ENCODE measurements around the gene ZFYVE9.

The ZFYVE9 gene

DNA sequence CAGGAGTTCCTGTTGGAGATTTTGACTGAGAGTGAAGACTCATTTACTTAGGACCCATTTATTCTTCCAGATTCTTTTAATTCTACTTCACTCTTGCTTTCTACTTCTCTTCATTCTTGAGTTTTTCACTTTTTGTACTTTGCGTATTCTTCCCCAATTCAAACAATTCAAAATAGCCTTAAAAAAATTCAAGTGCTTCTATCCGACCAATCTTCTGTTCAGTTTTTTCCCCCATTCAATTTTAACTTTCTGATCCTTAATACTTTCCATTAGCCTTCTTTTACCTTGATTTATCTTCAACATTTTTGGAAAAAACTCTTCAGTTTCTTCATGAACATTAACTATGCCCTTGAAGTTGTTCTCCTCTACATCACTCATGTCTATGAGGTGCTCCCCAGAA is 21.1 kb downstream of the ZFYVE9 start:
- ATAC-seq = no peak
- TF ChIP-seq CSDC2 (CRISPR knock-in tag; IDR thresholded peaks at IDR 0.05) (no peak), ZNF70 (CRISPR knock-in tag; IDR thresholded peaks at IDR 0.05) (no peak), OSR1 (CRISPR knock-in tag; IDR thresholded peaks at IDR 0.05) (no peak), ZNF8 (CRISPR knock-in tag; IDR thresholded peaks at IDR 0.05) (no peak), TSHZ2 (CRISPR knock-in tag; IDR thresholded peaks at IDR 0.05) (no peak), ESRRG (CRISPR knock-in tag; IDR thresholded peaks at IDR 0.05) (no peak), ZFP3 (CRISPR knock-in tag; IDR thresholded peaks at IDR 0.05) (no peak), GLIS3 (CRISPR knock-in tag; IDR thresholded peaks at IDR 0.05) (no peak), TCF4 (CRISPR knock-in tag; IDR thresholded peaks at IDR 0.05; ENCODE audit: borderline replicate concordance) (no peak), CSRNP3 (CRISPR knock-in tag; IDR thresholded peaks at IDR 0.05) (no peak)

GRCh38 chr1:52164604-52165003 is 22.7 kb downstream of the ZFYVE9 start:
- ATAC-seq = no peak
- TF ChIP-seq BACH2 (CRISPR knock-in tag; IDR thresholded peaks at IDR 0.05; ENCODE audit: borderline replicate concordance) = no peak
- 0 out of 2 replicates have a peak, but pooled peaks have one; percentile 24 for TF ChIP-seq TSHZ2 (CRISPR knock-in tag; IDR thresholded peaks at IDR 0.05)
- peak; percentile 49 for TF ChIP-seq ISL1 (CRISPR knock-in tag; IDR thresholded peaks at IDR 0.05)
- no peak for TF ChIP-seq OSR1 (CRISPR knock-in tag; IDR thresholded peaks at IDR 0.05)
- TF ChIP-seq, protein P1, sequence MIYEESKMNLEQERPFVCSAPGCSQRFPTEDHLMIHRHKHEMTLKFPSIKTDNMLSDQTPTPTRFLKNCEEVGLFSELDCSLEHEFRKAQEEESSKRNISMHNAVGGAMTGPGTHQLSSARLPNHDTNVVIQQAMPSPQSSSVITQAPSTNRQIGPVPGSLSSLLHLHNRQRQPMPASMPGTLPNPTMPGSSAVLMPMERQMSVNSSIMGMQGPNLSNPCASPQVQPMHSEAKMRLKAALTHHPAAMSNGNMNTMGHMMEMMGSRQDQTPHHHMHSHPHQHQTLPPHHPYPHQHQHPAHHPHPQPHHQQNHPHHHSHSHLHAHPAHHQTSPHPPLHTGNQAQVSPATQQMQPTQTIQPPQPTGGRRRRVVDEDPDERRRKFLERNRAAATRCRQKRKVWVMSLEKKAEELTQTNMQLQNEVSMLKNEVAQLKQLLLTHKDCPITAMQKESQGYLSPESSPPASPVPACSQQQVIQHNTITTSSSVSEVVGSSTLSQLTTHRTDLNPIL (CRISPR knock-in tag; IDR thresholded peaks at IDR 0.05; ENCODE audit: low read depth) = no peak

GRCh38 chr1:52166996-52167753 is 25.3 kb downstream of the ZFYVE9 start:
- TF ChIP-seq POU6F1 (CRISPR knock-in tag; IDR thresholded peaks at IDR 0.05; ENCODE audit: borderline replicate concordance, low read depth) (no peak), PPARA (CRISPR knock-in tag; IDR thresholded peaks at IDR 0.05; ENCODE audit: borderline replicate concordance) (no peak), ISL1 (CRISPR knock-in tag; IDR thresholded peaks at IDR 0.05) (no peak), SNAI2 (CRISPR knock-in tag; IDR thresholded peaks at IDR 0.05) (no peak), ZNF70 (CRISPR knock-in tag; IDR thresholded peaks at IDR 0.05) (no peak), ZNF8 (CRISPR knock-in tag; IDR thresholded peaks at IDR 0.05) (no peak), TCF4 (CRISPR knock-in tag; IDR thresholded peaks at IDR 0.05; ENCODE audit: borderline replicate concordance) (no peak), CSDC2 (CRISPR knock-in tag; IDR thresholded peaks at IDR 0.05) (no peak), BACH2 (CRISPR knock-in tag; IDR thresholded peaks at IDR 0.05; ENCODE audit: borderline replicate concordance) (no peak), ZFP3 (CRISPR knock-in tag; IDR thresholded peaks at IDR 0.05) (no peak), ARNTL (CRISPR knock-in tag; IDR thresholded peaks at IDR 0.05; ENCODE audit: borderline replicate concordance, low read depth) (no peak)
- TF ChIP-seq, protein P2, sequence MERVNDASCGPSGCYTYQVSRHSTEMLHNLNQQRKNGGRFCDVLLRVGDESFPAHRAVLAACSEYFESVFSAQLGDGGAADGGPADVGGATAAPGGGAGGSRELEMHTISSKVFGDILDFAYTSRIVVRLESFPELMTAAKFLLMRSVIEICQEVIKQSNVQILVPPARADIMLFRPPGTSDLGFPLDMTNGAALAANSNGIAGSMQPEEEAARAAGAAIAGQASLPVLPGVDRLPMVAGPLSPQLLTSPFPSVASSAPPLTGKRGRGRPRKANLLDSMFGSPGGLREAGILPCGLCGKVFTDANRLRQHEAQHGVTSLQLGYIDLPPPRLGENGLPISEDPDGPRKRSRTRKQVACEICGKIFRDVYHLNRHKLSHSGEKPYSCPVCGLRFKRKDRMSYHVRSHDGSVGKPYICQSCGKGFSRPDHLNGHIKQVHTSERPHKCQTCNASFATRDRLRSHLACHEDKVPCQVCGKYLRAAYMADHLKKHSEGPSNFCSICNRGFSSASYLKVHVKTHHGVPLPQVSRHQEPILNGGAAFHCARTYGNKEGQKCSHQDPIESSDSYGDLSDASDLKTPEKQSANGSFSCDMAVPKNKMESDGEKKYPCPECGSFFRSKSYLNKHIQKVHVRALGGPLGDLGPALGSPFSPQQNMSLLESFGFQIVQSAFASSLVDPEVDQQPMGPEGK (CRISPR knock-in tag; IDR thresholded peaks at IDR 0.05; ENCODE audit: borderline replicate concordance) = no peak
- ATAC-seq = peak; percentile 37; the same call in 1 of the 3 replicates
